GM12801 (cell line): ENCODE measurements around the gene KRT82.

Experiments used
- TF ChIP-seq, protein P1 (sequence below): IDR thresholded peaks from one replicate; pipeline ENCODE4 v1.5.1; 2011; ENCODE audit warnings: control low read depth; ENCODE audit not compliant: insufficient read length; ENCODE audit errors: extremely low read depth

KRT82 gene

DNA sequence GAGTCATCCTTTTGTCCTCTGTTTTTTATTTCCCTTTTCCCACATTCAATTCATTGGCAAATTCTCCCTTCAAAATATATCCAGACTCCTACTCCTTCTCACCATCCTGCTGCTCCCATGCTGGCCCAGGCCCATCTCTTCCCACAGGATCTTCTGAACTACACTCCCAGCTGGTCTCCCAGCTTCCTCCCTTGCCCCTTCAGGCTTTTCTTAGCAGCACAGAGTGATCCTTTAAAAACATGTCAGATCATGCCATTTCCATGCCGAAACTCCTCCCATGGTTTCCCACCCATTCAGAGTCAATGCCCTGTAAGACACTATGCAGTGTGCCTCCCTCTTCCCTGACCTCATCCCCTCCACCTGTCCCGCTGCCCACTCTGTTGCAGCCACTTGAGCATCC, 18.3 kb downstream of the KRT82 start:
- TF ChIP-seq, protein P1, sequence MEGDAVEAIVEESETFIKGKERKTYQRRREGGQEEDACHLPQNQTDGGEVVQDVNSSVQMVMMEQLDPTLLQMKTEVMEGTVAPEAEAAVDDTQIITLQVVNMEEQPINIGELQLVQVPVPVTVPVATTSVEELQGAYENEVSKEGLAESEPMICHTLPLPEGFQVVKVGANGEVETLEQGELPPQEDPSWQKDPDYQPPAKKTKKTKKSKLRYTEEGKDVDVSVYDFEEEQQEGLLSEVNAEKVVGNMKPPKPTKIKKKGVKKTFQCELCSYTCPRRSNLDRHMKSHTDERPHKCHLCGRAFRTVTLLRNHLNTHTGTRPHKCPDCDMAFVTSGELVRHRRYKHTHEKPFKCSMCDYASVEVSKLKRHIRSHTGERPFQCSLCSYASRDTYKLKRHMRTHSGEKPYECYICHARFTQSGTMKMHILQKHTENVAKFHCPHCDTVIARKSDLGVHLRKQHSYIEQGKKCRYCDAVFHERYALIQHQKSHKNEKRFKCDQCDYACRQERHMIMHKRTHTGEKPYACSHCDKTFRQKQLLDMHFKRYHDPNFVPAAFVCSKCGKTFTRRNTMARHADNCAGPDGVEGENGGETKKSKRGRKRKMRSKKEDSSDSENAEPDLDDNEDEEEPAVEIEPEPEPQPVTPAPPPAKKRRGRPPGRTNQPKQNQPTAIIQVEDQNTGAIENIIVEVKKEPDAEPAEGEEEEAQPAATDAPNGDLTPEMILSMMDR, result no peak

DNA sequence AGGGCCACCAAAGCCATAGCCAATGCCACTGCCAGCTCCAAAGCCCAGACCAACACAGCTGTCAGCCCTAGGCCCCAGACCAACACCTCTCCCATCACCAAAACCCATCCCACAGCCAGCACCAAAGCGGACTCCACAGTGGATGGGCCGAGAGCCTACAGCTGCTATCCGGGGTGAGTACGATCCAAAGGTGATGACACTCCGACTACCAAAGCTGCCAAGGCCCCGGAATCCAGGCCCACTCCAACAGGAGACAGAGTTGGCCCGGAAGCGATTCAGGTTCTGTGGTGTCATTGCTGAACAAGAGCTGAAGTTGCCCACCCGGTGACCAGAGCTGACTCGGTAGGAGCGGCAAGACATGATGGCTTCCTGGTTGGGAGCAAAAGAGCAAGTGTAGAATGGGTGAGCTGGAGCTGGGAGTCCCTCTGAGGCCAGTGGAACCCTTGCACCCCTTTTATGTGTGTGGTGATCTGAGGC, 20.9 kb downstream of the KRT82 start, which contains the start of gene KRT84:
Gene KRT84, minus strand, starts transcription at position 427 of the 477 bp plus-strand sequence. Its CDS starts 67 bp downstream, at position 360.
- TF ChIP-seq, protein P1, result no peak

DNA sequence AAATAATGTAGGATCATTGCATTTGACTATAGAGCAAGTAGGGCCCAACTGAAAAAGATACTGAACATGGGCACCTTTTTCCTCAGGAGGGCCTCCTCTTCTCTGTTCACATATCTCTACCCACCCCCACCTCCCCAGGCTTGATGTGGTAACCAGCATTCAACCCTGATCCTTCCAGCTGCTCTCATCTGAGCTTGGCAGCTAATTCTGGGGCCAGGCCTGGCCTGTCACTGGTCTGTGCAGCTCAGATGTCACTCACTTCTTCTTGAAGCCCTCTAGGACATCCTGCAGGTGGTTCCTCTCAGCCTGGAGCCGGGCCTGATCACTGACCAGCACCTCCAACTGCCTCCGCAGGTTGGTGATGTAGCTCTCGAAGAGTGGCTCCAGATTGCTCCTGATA, 22.8 kb downstream of the KRT82 start:
- TF ChIP-seq, protein P1, result no peak

DNA sequence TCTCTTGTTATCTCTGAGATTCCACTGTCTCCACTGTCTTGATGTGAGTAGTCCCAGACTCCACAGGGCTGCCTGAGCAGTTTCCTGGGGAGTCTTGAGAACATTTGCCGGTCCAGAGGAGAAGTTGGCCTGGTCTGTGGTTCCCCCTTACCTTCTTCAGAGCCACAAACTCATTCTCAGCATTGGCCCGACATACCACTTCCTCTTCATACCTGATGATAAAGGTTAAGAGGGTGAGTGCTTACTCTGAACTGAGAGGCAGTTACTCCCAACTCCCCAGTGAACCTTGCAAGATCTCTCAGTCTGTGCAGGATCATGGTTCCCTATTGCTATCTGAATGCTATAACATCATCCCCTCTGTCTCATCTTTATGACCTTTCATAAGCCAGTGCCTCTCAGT, 23.3 kb downstream of the KRT82 start:
- TF ChIP-seq, protein P1, result no peak

DNA sequence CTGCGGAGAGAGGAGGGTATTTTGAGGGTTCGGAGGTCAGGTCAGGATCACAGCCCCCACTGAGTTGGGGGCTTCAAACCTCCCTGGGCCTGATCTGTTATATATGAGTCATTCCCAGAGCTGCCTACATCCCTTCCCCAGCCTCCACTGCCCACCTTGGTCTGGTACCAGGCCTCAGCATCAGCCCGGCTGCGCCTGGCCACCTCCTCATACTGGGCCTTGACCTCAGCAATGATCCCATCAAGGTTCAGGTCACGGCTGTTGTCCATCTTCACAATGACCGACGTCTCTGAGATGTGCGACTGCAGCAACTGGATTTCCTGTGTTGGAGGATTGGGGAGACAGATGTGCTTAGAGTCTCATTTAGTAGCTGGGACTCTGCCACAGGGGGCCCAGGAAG, 24.9 kb downstream of the KRT82 start:
- TF ChIP-seq, protein P1, result no peak

DNA sequence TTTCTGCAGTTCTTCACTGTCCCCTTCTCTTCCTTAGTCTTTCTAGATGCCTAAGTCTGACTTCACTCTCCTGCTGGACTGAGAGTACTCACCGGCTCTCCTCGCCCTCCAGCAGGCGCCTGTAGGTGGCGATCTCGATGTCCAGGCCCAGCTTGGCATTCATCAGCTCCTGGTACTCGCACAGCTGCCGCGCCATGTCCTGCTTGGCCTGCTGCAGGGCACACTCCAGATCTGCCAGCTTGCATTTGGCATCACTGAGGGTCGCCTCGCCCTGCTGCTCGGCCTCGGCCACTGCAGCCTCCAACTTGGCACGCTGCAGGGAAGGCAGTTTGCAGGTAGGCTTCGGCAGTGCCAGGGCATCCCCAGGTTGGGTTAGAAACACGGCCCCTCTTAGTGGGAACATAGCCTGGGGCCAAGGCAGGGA, 25.9 kb downstream of the KRT82 start:
- TF ChIP-seq, protein P1, result no peak

DNA sequence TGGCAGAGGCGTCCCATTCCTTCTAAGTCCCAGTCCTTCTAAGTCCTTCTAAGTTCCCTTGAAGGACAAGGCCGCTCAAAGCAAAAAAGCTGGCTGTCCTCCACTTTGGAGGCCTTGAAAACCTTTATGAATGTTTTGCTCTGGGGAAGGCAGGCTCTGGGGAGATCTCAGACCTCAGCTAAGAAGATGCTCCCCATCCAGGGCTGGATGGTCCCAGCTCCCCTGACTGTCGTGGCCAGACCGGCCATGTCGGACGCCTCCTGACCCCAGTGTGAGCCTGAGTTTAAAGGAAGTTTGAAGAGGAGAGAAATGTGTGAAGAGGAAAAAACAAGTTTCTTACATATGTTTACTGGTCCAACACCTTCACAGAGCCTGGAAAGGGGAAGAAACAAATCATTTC, 26.6 kb downstream of the KRT82 start:
- TF ChIP-seq, protein P1, result no peak

DNA sequence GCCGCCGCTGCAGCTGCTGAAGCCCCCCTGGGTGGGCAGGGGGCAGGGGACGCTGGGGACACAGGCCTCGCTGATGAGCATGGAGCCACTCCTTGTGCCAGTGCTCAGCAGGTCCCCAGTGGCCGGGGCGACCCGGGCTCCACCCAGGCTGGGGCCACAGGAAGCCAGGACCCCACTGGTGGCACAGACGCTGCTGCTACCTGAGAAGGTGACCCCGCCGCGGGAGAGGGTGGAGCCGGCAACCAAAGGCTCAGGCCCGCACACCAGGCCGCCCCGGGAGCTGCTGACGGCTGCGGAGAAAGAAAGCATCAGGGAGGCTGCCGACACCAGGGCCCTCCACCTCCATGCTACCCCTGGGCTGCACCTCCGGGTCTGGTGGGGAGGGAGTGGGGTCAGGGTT, 28.0 kb downstream of the KRT82 start:
- TF ChIP-seq, protein P1, result no peak
